GM12878 (cell line): ENCODE measurements around the gene MYO1D. TPM values are rescaled to one million over a fixed set of nuclear protein-coding genes. Genes with fewer than 3 reads are reported as not detected.

ENCODE experiments used
- ATAC-seq: fragments of 200-7000 bp; cut with Tn5 transposase; 3 replicates; pipeline ENCODE4 v1.9.1; 2020; ENCODE audit warnings: mild to moderate bottlenecking, moderate library complexity
- BruUV-seq: library from RNA; stranded (reverse); fragments of 400-500 nt; replicated peaks from 2 replicates; lab custom pipeline; 2021; lab: Mats Ljungman, UMichigan
- CTCF ChIA-PET: fragments of 300-600 bp; sonication (Branson Sonifier 250); formaldehyde crosslinking; extraction: SDS; loops from one replicate; lab custom pipeline; 2021; ENCODE audit warnings: inconsistent platforms; lab: Yijun Ruan, JAX
- POLR2A ChIA-PET: fragments of 350-600 bp; formaldehyde crosslinking; extraction: SDS; loops from one replicate; lab custom pipeline; 2021; ENCODE audit warnings: inconsistent platforms; lab: Charles Lee
- RAD21 ChIA-PET: fragments of 300-600 bp; sonication (Branson Sonifier 250); formaldehyde crosslinking; loops from one replicate; lab custom pipeline; 2023; ENCODE audit warnings: antibody characterized with exemption; ENCODE audit not compliant: unreplicated experiment; lab: Charles Lee
- SMC1A ChIA-PET: fragments of 300-600 bp; sonication (Branson Sonifier 250); formaldehyde crosslinking; loops from one replicate; lab custom pipeline; 2023; ENCODE audit not compliant: unreplicated experiment, uncharacterized antibody; lab: Charles Lee
- DNase-seq: peaks from one replicate; pipeline ENCODE4 v3.0.0-alpha.2; 2011; ENCODE audit warnings: low read depth, low spot score
- FAIRE-seq: peaks from 3 replicates; lab custom pipeline; 2011; peaks lifted over from hg19 to GRCh38; lab: Jason Lieb, UNC
- H2AFZ ChIP-seq: 2 replicates; pipeline ENCODE4 v1.6.0; 2011; ENCODE audit warnings: low read depth, low read length, control low read depth; ENCODE audit not compliant: control insufficient read depth
- H3K27ac ChIP-seq: 2 replicates; pipeline ENCODE4 v1.5.1; 2011; ENCODE audit warnings: control low read depth; ENCODE audit not compliant: control insufficient read depth, insufficient read depth
- H3K27me3 ChIP-seq, 2 experiments: replicated peaks in 1 of 2; 2 replicates each; pipeline versions ENCODE4 v1.6.0 to v1.6.1; 2011; ENCODE audit warnings: low read length in 1 of 2; ENCODE audit not compliant: control insufficient read depth in 2 of 2, insufficient read depth in 2 of 2
- H3K36me3 ChIP-seq, 2 experiments: 2 replicates each; pipeline ENCODE4 v1.5.1; 2011; ENCODE audit warnings: low read length in 1 of 2; ENCODE audit not compliant: control insufficient read depth in 2 of 2, insufficient read depth in 2 of 2
- H3K4me1 ChIP-seq: 2 replicates; pipeline ENCODE4 v1.6.1; 2011; ENCODE audit warnings: mild to moderate bottlenecking, low read length, moderate library complexity, mixed read lengths; ENCODE audit not compliant: control insufficient read depth, insufficient read depth
- H3K4me2 ChIP-seq: 2 replicates; pipeline ENCODE4 v1.6.0; 2011; ENCODE audit warnings: control low read depth; ENCODE audit not compliant: control insufficient read depth, insufficient read depth
- H3K4me3 ChIP-seq: fragments of 200-600 bp; sonication (generic); 2 replicates; pipeline ENCODE4 v1.5.1; 2016
- H3K79me2 ChIP-seq: 2 replicates; pipeline ENCODE4 v1.6.0; 2011; ENCODE audit warnings: low read length; ENCODE audit not compliant: control insufficient read depth, insufficient read depth
- H3K9ac ChIP-seq: 2 replicates; pipeline ENCODE4 v1.8.0; 2011; ENCODE audit warnings: low read length, control low read depth, mixed read lengths; ENCODE audit not compliant: control insufficient read depth, insufficient read depth
- H3K9me3 ChIP-seq: replicated peaks from 3 replicates; pipeline ENCODE4 v1.5.1; 2011; ENCODE audit warnings: mild to moderate bottlenecking, low read length; ENCODE audit not compliant: control insufficient read depth, insufficient read depth
- H4K20me1 ChIP-seq: 2 replicates; pipeline ENCODE4 v1.6.0; 2011; ENCODE audit not compliant: control insufficient read depth, insufficient read depth
- ATF2 ChIP-seq: IDR thresholded peaks from 2 replicates; pipeline ENCODE4 v1.6.1; 2012; ENCODE audit warnings: low read length, inconsistent platforms
- CBX5 ChIP-seq: sonication (generic); IDR thresholded peaks from 2 replicates; pipeline ENCODE4 v1.6.1; 2016; ENCODE audit warnings: low read depth, moderate library complexity, mild to moderate bottlenecking, inconsistent platforms
- CHD2 ChIP-seq: IDR thresholded peaks from 2 replicates; pipeline ENCODE4 v1.6.1; 2011; ENCODE audit warnings: low read depth, low read length, improper control_type of control experiment, borderline replicate concordance
- CREB1 ChIP-seq: IDR thresholded peaks from 2 replicates; pipeline ENCODE4 v1.6.1; 2012; ENCODE audit warnings: low read depth, mild to moderate bottlenecking, inconsistent platforms
- EP300 ChIP-seq, 2 experiments: fragments of 150-350 bp in 1 of 2; IDR thresholded peaks; 2 replicates each; pipeline ENCODE4 v1.6.1; 2011 to 2012; ENCODE audit warnings: low read depth in 2 of 2, low read length in 2 of 2, borderline replicate concordance in 1 of 2, improper control_type of control experiment in 1 of 2, inconsistent platforms in 1 of 2; ENCODE audit not compliant: control insufficient read depth in 1 of 2
- HDAC2 ChIP-seq: fragments of 200-600 bp; sonication (generic); IDR thresholded peaks from 2 replicates; pipeline ENCODE4 v1.6.1; 2017
- JUND ChIP-seq: IDR thresholded peaks from 2 replicates; pipeline ENCODE4 v1.6.1; 2012; ENCODE audit warnings: low read depth, mild to moderate bottlenecking, low read length, improper control_type of control experiment, moderate library complexity
- MEF2B ChIP-seq: fragments of 450-650 bp; IDR thresholded peaks from 2 replicates; pipeline ENCODE4 v1.6.1; 2018; ENCODE audit warnings: mild to moderate bottlenecking, moderate library complexity; ENCODE audit not compliant: partially characterized antibody, poor library complexity, severe bottlenecking
- NFIC ChIP-seq: IDR thresholded peaks from 2 replicates; pipeline ENCODE4 v1.6.1; 2012; ENCODE audit warnings: low read depth, mild to moderate bottlenecking, inconsistent platforms, low read length, moderate library complexity
- NRF1 ChIP-seq: conservative IDR thresholded peaks from 2 replicates; pipeline ENCODE4 v1.6.1; 2011; ENCODE audit warnings: mild to moderate bottlenecking, low read depth, low read length, improper control_type of control experiment
- PAX5 ChIP-seq: IDR thresholded peaks from 2 replicates; pipeline ENCODE4 v1.6.1; 2011; ENCODE audit warnings: low read depth, low read length, borderline replicate concordance
- RAD51 ChIP-seq: fragments of 450-650 bp; IDR thresholded peaks from 2 replicates; pipeline ENCODE4 v1.6.1; 2016; ENCODE audit warnings: moderate library complexity, mild to moderate bottlenecking, inconsistent platforms
- SRF ChIP-seq, 2 experiments: IDR thresholded peaks; 2 replicates each; pipeline ENCODE4 v1.6.1; 2011; ENCODE audit warnings: low read depth in 2 of 2, low read length in 2 of 2, mild to moderate bottlenecking in 1 of 2, moderate library complexity in 1 of 2
- STAT1 ChIP-seq: fragments of 450-650 bp; conservative IDR thresholded peaks from 2 replicates; pipeline ENCODE4 v1.6.1; 2014; ENCODE audit warnings: antibody characterized with exemption, mild to moderate bottlenecking
- SUZ12 ChIP-seq: fragments of 200-600 bp; sonication (generic); IDR thresholded peaks from one replicate; pipeline ENCODE4 v1.6.1; 2018; ENCODE audit warnings: antibody characterized with exemption, mild to moderate bottlenecking; ENCODE audit not compliant: unreplicated experiment
- ZNF217 ChIP-seq: fragments of 450-650 bp; IDR thresholded peaks from 2 replicates; pipeline ENCODE4 v1.6.1; 2017; ENCODE audit warnings: antibody characterized with exemption, mild to moderate bottlenecking
- ZSCAN29 ChIP-seq: fragments of 450-650 bp; IDR thresholded peaks from 2 replicates; pipeline ENCODE4 v1.6.1; 2017; ENCODE audit warnings: mild to moderate bottlenecking, moderate library complexity
- WGBS: methylation state at CpG from one replicate; pipeline ENCODE4 v1.1.6; 2016; ENCODE audit warnings: low lambda C conversion rate; ENCODE audit not compliant: insufficient replicate concordance, insufficient coverage; ENCODE audit errors: missing lambda C conversion rate; 5-methylcytosine and 5-hydroxymethylcytosine counted together
- in situ Hi-C: fragments of 300-500 bp; cut with MboI; formaldehyde crosslinking; loops from 9 replicates; pipeline ENCODE4 v1.14.3; 2018; ENCODE audit warnings: mixed read lengths
- intact Hi-C: fragments of 100-400 bp; cut with micrococcal nuclease; formaldehyde crosslinking; loops from one replicate; pipeline ENCODE4 v1.14.2; 2022; ENCODE audit not compliant: unreplicated experiment
- polyA plus RNA-seq, 11 experiments: library from polyadenylated mRNA; depleted of rRNA in 4 of 11; unstranded in 6 of 11; stranded (reverse) in 5 of 11; fragments of >200 nt; fragmentation: Nextera tagmentation in 4 of 11; fragmentation: Illumina TruSeq in 1 of 11; extraction: Ambion mirVana in 4 of 11; extraction: Trizol in 1 of 11; gene quantifications; 1 replicate in 1 of 11; 2 replicates in 10 of 11; pipeline versions ENCODE4 v1.2.1 to v1.2.3, GENCODE V29; 2011 to 2016; ENCODE audit warnings: inconsistent platforms in 2 of 11, missing spikeins in 2 of 11, low read depth in 1 of 11
- total RNA-seq, 4 experiments: library from RNA; depleted of rRNA in 3 of 4; stranded (reverse); fragments of >200 nt in 3 of 4; fragmentation: Illumina TruSeq in 1 of 4; extraction: Trizol in 1 of 4; gene quantifications; 2 replicates each; pipeline versions ENCODE4 v1.2.1 to v1.2.3, GENCODE V29; 2013 to 2021
- TF ChIP-seq, protein P1 (sequence below): fragments of 450-650 bp; IDR thresholded peaks from 2 replicates; pipeline ENCODE4 v1.6.1; 2016; ENCODE audit warnings: mild to moderate bottlenecking, moderate library complexity, borderline replicate concordance

MYO1D gene
- total and polyA plus RNA-seq, 10 of the 15 experiments (the other 5 are each of a cell fraction or from before 2014, with no cell fraction given), result 1.8 to 37.7 (median 25.4) TPM

GRCh38 chr17:32917081-32917480, 40.2 kb upstream of the MYO1D start (continued):
- TF ChIP-seq, protein P1, sequence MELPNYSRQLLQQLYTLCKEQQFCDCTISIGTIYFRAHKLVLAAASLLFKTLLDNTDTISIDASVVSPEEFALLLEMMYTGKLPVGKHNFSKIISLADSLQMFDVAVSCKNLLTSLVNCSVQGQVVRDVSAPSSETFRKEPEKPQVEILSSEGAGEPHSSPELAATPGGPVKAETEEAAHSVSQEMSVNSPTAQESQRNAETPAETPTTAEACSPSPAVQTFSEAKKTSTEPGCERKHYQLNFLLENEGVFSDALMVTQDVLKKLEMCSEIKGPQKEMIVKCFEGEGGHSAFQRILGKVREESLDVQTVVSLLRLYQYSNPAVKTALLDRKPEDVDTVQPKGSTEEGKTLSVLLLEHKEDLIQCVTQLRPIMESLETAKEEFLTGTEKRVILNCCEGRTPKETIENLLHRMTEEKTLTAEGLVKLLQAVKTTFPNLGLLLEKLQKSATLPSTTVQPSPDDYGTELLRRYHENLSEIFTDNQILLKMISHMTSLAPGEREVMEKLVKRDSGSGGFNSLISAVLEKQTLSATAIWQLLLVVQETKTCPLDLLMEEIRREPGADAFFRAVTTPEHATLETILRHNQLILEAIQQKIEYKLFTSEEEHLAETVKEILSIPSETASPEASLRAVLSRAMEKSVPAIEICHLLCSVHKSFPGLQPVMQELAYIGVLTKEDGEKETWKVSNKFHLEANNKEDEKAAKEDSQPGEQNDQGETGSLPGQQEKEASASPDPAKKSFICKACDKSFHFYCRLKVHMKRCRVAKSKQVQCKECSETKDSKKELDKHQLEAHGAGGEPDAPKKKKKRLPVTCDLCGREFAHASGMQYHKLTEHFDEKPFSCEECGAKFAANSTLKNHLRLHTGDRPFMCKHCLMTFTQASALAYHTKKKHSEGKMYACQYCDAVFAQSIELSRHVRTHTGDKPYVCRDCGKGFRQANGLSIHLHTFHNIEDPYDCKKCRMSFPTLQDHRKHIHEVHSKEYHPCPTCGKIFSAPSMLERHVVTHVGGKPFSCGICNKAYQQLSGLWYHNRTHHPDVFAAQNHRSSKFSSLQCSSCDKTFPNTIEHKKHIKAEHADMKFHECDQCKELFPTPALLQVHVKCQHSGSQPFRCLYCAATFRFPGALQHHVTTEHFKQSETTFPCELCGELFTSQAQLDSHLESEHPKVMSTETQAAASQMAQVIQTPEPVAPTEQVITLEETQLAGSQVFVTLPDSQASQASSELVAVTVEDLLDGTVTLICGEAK, result no peak
- TF ChIP-seq CBX5 (no peak), SUZ12 (no peak), STAT1 (no peak), ZSCAN29 (no peak), PAX5 (no peak), JUND (no peak), SRF (IDR thresholded peaks at IDR 0.05; ENCODE audit: low read depth in 2 of 2, low read length in 2 of 2) (no peak)

DNA sequence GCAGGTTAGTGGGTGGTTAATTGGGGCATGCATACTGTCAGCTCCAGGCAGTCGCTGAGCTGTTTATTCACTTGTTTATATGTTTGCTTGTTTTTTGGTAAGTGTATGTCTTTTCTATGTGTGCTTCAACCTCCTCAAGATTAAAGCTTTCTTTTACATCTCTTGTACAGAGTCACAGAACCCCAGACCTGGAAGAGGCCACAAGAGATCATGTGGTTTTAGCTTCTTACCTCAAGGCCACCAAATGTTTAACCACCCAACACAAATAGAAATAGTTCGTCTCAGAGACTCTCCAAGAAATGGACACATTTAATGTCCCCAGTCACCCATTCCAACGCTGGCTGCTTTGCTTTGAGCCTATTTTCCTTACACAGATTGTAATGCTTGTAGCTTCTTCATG, 39.2 kb upstream of the MYO1D start:
- no TSS peak for BruUV-seq
- Histone ChIP-seq H3K36me3 (no peaks in the 10 kb centered on the region), H3K9ac (no peak overlapping the region), H4K20me1 (no peaks in the 10 kb centered on the region), H3K27me3 (no peaks in the 10 kb centered on the region), H3K9me3 (no peaks in the 10 kb centered on the region; the same call in 2 of the 3 replicates), H3K79me2 (no peaks in the 10 kb centered on the region), H3K27ac (no peak overlapping the region), H3K4me2 (no peak overlapping the region), H2AFZ (no peak overlapping the region), H3K4me1 (no peaks in the 10 kb centered on the region), H3K4me3 (no peak overlapping the region)
- CTCF ChIA-PET, result interaction anchor here (0.7 to 12.1 kb wide), 12 partner anchors 12 to 432 kb away, joined by 3 to 206 read pairs (median 4); partner anchors contain the start of gene MYO1D
- RAD21 ChIA-PET, result interaction anchor here (1.1 to 2.4 kb wide), 5 partner anchors 18 to 195 kb away, joined by 3 to 16 read pairs (median 3); partner anchors contain the start of gene MYO1D
- in situ Hi-C loops (loop anchor here (10.0 to 25.0 kb wide), 2 partner anchors 131 to 454 kb away; no protein-coding TSS in a partner anchor), intact Hi-C loops (no loop called here)
- DNase-seq (no peak), FAIRE-seq (no peak), ATAC-seq (no peak; the same call in 2 of the 3 replicates)
- 0% methylated on average over 3 of the region's 3 CpGs for WGBS
- SMC1A ChIA-PET, result interaction anchor here (0.9 to 13.9 kb wide), 7 partner anchors 11 to 453 kb away, joined by 3 to 137 read pairs (median 3); partner anchors contain the start of gene MYO1D
- POLR2A ChIA-PET, result interaction anchor here (0.8 to 1.2 kb wide), 2 partner anchors 21 to 46 kb away, joined by 3 read pairs; a partner anchor contains a TSS
- no peak for TF ChIP-seq MEF2B
- no peak for TF ChIP-seq CHD2
- TF ChIP-seq CREB1, result no peak
- no peak for TF ChIP-seq HDAC2
- no peak for TF ChIP-seq ZNF217
- TF ChIP-seq EP300 (IDR thresholded peaks at IDR 0.05; ENCODE audit: borderline replicate concordance in 1 of 2, control insufficient read depth in 1 of 2, low read depth in 2 of 2, low read length in 2 of 2), result no peak
- no peak for TF ChIP-seq NFIC
- TF ChIP-seq ATF2, result no peak
- TF ChIP-seq NRF1, result no peak
- TF ChIP-seq RAD51, result no peak
